ENCODE measurements around the gene ATP8B2.
"Not testable (repeated sequence)": the region's sequence is repeated elsewhere in the genome, so short reads cannot be mapped to it uniquely, and the experiment has no call there.

Gene ATP8B2

DNA sequence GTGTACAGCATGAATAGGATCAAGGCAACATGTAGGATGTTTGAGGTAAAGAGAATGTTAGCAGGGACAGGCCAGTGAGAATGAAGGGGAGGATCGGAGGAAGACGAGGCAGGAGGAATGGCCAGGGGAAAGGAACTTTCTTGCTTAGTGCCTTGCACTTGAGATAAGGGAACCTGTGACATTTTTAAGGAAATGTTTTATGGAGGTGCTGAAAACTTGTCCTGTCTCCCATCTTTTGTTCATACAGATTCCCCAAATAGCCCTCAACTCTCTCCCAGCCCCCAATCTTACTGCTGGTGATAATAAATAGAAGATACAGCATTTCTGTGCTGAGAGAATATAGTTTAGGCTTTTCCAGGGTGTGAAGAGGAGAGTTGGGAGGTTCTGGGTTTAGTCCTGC, 13.6 kb downstream of the ATP8B2 start:
- POLR2A ChIA-PET = no interaction called here
- CTCF ChIA-PET = no interaction called here
- TF ChIP-seq SUZ12 (IDR thresholded peaks at IDR 0.05) (no peak), SP1 (IDR thresholded peaks at IDR 0.05) (no peak), FOXM1 (IDR thresholded peaks at IDR 0.05; ENCODE audit: borderline replicate concordance) (no peak), BHLHE40 (IDR thresholded peaks at IDR 0.05; ENCODE audit: borderline replicate concordance) (no peak), LEF1 (IDR thresholded peaks at IDR 0.05; ENCODE audit: borderline replicate concordance) (no peak)
- no peak for DNase-seq (ENCODE audit: extremely low spot score)

DNA sequence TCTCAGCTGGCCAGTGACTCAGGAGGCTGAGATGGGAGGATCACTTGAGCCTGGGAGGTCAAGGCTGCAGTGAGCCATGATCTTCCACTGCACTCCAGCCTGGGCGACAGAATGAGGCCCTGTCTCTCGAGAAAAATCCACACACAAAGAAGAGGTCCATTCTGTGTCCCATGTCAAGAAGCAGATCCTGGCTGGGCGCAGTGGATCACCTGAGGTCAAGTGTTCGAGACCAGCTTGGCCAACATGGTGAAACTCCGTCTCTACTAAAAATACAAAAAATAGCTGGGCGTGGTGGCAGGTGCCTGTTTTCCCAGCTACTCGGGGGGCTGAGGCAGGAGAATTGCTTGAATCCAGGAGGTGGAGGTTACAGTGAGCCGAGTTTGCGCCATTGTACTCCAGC, 16.0 kb downstream of the ATP8B2 start:
- DNase-seq (ENCODE audit: extremely low spot score); POLR2A ChIA-PET: not testable (repeated sequence)
- CTCF ChIA-PET = interaction anchor here (0.5 to 0.6 kb wide), 3 partner anchors 12 to 614 kb away, joined by 3 read pairs; partner anchors contain the start of gene PBXIP1

DNA sequence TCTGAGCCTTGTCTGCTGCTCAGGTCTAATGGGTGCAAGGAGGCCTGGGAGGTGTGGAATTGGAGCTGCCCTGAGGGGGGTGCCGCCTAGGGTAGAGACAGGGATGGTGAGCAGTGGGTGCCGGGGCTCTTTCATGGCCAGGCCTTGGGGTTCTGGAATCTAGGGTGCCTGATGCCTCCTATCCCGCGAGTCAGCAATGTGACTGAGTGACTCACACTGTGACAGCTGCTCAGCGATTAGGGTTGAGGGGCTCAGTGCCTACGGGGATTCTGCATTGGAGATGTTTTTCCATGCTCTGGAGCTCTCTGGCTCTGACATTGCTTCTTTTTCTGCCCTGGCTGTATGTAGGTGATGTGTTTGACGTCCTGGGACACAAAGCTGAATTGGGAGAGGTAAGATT, 16.8 kb downstream of the ATP8B2 start:
- POLR2A ChIA-PET = no interaction called here
- TF ChIP-seq FOXA1 (IDR thresholded peaks at IDR 0.05) (no peak), FOXM1 (IDR thresholded peaks at IDR 0.05; ENCODE audit: borderline replicate concordance) (no peak), ZNF384 (IDR thresholded peaks at IDR 0.05) (no peak), ELF4 (IDR thresholded peaks at IDR 0.05) (no peak), BHLHE40 (IDR thresholded peaks at IDR 0.05; ENCODE audit: borderline replicate concordance) (no peak), HDGF (IDR thresholded peaks at IDR 0.05; ENCODE audit: borderline replicate concordance) (no peak), FOXK2 (IDR thresholded peaks at IDR 0.05) (no peak), SP1 (IDR thresholded peaks at IDR 0.05) (no peak), L3MBTL2 (conservative IDR thresholded peaks at IDR 0.05) (no peak), CTBP1 (IDR thresholded peaks at IDR 0.05; ENCODE audit: borderline replicate concordance) (no peak), SUZ12 (IDR thresholded peaks at IDR 0.05) (no peak), ARNT (IDR thresholded peaks at IDR 0.05) (no peak), NFRKB (IDR thresholded peaks at IDR 0.05) (no peak), TARDBP (IDR thresholded peaks at IDR 0.05) (no peak), LEF1 (IDR thresholded peaks at IDR 0.05; ENCODE audit: borderline replicate concordance) (no peak)
- TF ChIP-seq, protein P1, sequence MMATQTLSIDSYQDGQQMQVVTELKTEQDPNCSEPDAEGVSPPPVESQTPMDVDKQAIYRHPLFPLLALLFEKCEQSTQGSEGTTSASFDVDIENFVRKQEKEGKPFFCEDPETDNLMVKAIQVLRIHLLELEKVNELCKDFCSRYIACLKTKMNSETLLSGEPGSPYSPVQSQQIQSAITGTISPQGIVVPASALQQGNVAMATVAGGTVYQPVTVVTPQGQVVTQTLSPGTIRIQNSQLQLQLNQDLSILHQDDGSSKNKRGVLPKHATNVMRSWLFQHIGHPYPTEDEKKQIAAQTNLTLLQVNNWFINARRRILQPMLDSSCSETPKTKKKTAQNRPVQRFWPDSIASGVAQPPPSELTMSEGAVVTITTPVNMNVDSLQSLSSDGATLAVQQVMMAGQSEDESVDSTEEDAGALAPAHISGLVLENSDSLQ (IDR thresholded peaks at IDR 0.05) = no peak
- no peak for DNase-seq (ENCODE audit: extremely low spot score)
- CTCF ChIA-PET = no interaction called here

DNA sequence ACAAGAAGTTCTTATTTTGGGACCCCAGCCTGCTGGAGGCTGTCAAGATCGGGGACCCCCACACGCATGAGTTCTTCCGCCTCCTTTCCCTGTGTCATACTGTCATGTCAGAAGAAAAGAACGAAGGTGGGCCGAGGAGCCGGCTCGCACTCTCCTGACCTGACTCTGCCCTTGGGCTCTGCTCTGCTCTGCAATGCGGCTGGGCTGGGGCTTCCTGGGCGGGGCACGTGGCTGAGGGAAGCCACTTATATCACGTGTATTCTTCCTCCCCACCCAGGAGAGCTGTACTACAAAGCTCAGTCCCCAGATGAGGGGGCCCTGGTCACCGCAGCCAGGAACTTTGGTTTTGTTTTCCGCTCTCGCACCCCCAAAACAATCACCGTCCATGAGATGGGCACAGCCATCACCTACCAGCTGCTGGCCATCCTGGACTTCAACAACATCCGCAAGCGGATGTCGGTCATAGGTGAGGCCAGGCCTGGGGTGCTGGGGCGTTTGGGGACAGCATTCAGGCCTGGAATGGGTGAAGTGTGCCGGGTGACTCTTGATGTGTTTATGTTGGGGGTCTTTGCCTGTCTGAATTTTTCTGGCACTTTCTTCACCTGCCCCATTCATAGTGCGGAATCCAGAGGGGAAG, 17.6 kb downstream of the ATP8B2 start:
- POLR2A ChIA-PET = no interaction called here
- CTCF ChIA-PET = interaction anchor here (0.5 to 4.6 kb wide), 2 partner anchors 7 to 147 kb away, joined by 5 to 27 read pairs; no protein-coding TSS in a partner anchor
- no peak for DNase-seq (ENCODE audit: extremely low spot score)
- TF ChIP-seq FOXK2 (IDR thresholded peaks at IDR 0.05) (no peak), SUZ12 (IDR thresholded peaks at IDR 0.05) (no peak), BHLHE40 (IDR thresholded peaks at IDR 0.05; ENCODE audit: borderline replicate concordance) (no peak), HDGF (IDR thresholded peaks at IDR 0.05; ENCODE audit: borderline replicate concordance) (no peak), ZNF384 (IDR thresholded peaks at IDR 0.05) (no peak), TARDBP (IDR thresholded peaks at IDR 0.05) (no peak), LEF1 (IDR thresholded peaks at IDR 0.05; ENCODE audit: borderline replicate concordance) (no peak)
- TF ChIP-seq, protein P1 (IDR thresholded peaks at IDR 0.05) = no peak

DNA sequence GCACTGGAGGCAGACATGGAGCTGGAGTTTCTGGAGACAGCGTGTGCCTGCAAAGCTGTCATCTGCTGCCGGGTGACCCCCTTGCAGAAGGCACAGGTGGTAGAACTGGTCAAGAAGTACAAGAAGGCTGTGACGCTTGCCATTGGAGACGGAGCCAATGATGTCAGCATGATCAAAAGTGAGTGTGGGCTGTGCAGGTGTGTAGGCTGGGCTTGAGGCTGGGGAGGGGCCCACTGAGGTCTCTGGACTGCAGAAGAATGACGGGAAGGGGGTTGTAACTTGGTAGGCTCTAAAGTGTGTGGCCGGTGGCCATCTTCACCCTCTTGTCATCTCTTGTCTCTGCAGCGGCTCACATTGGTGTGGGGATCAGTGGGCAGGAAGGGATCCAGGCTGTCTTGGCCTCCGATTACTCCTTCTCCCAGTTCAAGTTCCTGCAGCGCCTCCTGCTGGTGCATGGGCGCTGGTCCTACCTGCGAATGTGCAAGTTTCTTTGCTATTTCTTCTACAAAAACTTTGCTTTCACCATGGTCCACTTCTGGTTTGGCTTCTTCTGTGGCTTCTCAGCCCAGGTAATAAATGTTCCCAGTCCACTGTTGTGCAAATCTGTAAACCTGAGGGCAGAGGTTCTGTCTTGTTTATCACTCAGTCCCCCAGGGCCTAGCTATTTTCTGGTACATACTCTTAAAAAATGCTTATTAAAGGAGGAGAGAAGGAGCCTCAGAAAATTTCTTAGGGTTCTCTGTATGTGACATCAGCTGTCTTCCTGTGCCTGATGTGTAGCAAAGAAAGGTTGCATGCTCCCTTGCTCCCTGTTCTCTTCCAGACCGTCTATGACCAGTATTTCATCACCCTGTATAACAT, 19.9 kb downstream of the ATP8B2 start:
- TF ChIP-seq ELF4 (IDR thresholded peaks at IDR 0.05) (no peak), FOXM1 (IDR thresholded peaks at IDR 0.05; ENCODE audit: borderline replicate concordance) (no peak), LEF1 (IDR thresholded peaks at IDR 0.05; ENCODE audit: borderline replicate concordance) (no peak), FOXA1 (IDR thresholded peaks at IDR 0.05) (no peak), FOXK2 (IDR thresholded peaks at IDR 0.05) (no peak), TARDBP (IDR thresholded peaks at IDR 0.05) (no peak), NFRKB (IDR thresholded peaks at IDR 0.05) (no peak), SP1 (IDR thresholded peaks at IDR 0.05) (no peak), L3MBTL2 (conservative IDR thresholded peaks at IDR 0.05) (no peak), SUZ12 (IDR thresholded peaks at IDR 0.05) (no peak), ARNT (IDR thresholded peaks at IDR 0.05) (no peak)
- ChIA-PET CTCF (interaction anchor here (0.6 to 4.6 kb wide), 4 partner anchors 7 to 17 kb away, joined by 3 to 27 read pairs (median 3); no protein-coding TSS in a partner anchor), POLR2A (no interaction called here)
- peak; percentile 75 for DNase-seq (ENCODE audit: extremely low spot score)

DNA sequence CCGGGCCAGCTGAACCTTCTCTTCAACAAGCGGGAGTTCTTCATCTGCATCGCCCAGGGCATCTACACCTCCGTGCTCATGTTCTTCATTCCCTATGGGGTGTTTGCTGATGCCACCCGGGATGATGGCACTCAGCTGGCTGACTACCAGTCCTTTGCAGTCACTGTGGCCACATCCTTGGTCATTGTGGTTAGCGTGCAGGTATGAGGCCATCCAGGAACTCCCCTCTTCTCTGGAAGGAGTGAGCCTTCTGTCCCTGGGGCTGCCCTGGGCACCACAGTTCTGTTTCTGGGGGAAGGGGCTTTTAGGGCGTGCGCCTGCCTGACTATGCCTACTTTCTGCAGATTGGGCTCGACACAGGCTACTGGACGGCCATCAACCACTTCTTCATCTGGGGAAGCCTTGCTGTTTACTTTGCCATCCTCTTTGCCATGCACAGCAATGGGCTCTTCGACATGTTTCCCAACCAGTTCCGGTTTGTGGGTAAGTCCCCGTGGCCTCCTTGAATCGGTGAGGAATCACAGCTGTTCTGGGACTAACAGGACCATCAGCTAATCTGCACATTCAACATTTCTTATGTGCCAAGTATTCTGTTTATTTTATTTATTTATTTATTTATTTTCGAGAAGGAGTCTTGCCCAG, 21.1 kb downstream of the ATP8B2 start:
- no peak for DNase-seq (ENCODE audit: extremely low spot score)
- ChIA-PET CTCF (interaction anchor here (4.6 kb wide), 1 partner anchor 11 kb away, joined by 27 read pairs; no protein-coding TSS in a partner anchor), POLR2A (no interaction called here)
- TF ChIP-seq FOXM1 (IDR thresholded peaks at IDR 0.05; ENCODE audit: borderline replicate concordance) (no peak), ARNT (IDR thresholded peaks at IDR 0.05) (no peak)

DNA sequence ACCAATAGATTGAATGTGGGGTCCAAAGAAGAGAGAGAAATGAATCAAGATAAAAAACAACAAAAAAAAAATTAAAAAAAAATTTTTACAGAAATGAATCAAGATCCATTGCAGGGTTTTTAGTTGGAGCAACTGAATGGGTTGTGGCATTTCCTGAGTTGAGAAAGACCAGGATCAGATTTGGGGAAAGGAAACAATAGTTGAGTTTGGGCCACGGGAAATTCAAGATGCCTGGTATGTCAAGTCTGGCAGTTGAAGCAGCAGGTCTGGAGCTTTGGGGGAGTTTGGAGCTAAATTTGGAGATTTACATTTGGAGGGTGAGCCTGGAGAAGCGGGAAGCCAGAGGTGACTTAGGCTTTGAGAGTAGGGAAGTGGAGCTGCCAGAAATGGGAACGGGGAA, 22.6 kb downstream of the ATP8B2 start:
- ChIA-PET POLR2A (no interaction called here), CTCF (interaction anchor here (3.2 kb wide), 1 partner anchor 13 kb away, joined by 19 read pairs; no protein-coding TSS in a partner anchor)
- no peak for DNase-seq (ENCODE audit: extremely low spot score)
- TF ChIP-seq SP1 (IDR thresholded peaks at IDR 0.05) = no peak
- TF ChIP-seq TARDBP (IDR thresholded peaks at IDR 0.05) = no peak
- TF ChIP-seq ZNF384 (IDR thresholded peaks at IDR 0.05) = no peak
- TF ChIP-seq SUZ12 (IDR thresholded peaks at IDR 0.05) = no peak
- no peak for TF ChIP-seq ELF4 (IDR thresholded peaks at IDR 0.05)
- no peak for TF ChIP-seq FOXM1 (IDR thresholded peaks at IDR 0.05; ENCODE audit: borderline replicate concordance)
- no peak for TF ChIP-seq HDGF (IDR thresholded peaks at IDR 0.05; ENCODE audit: borderline replicate concordance)
- TF ChIP-seq, protein P1 (IDR thresholded peaks at IDR 0.05) = no peak
- TF ChIP-seq FOXA1 (IDR thresholded peaks at IDR 0.05) = no peak
- no peak for TF ChIP-seq CTBP1 (IDR thresholded peaks at IDR 0.05; ENCODE audit: borderline replicate concordance)
- no peak for TF ChIP-seq LEF1 (IDR thresholded peaks at IDR 0.05; ENCODE audit: borderline replicate concordance)
- no peak for TF ChIP-seq ARNT (IDR thresholded peaks at IDR 0.05)
- TF ChIP-seq L3MBTL2 (conservative IDR thresholded peaks at IDR 0.05) = no peak
- TF ChIP-seq NFRKB (IDR thresholded peaks at IDR 0.05) = no peak
- TF ChIP-seq FOXK2 (IDR thresholded peaks at IDR 0.05) = no peak
- TF ChIP-seq BHLHE40 (IDR thresholded peaks at IDR 0.05; ENCODE audit: borderline replicate concordance) = no peak
